K562 (cell line): ENCODE data around the gene HADHA. TPM values are rescaled to one million over a fixed set of nuclear protein-coding genes. Genes with fewer than 3 reads are reported as not detected.

Experiments used
- ATAC-seq: fragments of 200-7000 bp; cut with Tn5 transposase; 3 replicates; pipeline ENCODE4 v1.9.1; 2020; ENCODE audit warnings: moderate library complexity
- BruUV-seq: library from RNA; stranded (reverse); fragments of 400-500 nt; replicated peaks from 2 replicates; lab custom pipeline; 2021; lab: Mats Ljungman, UMichigan
- CTCF ChIA-PET: fragments of 300-600 bp; formaldehyde crosslinking; extraction: SDS; loops from one replicate; lab custom pipeline; 2021; ENCODE audit warnings: low intra/inter-chr PET ratio; lab: Yijun Ruan, JAX
- POLR2A ChIA-PET: fragments of 300-600, 350-650 bp; sonication (Branson Sonifier 250); formaldehyde crosslinking; extraction: SDS; loops from one replicate; lab custom pipeline; 2021; ENCODE audit warnings: antibody characterized with exemption, inconsistent platforms; lab: Yijun Ruan, JAX
- DNase-seq, 4 experiments: peaks; one replicate each; pipeline versions ENCODE4 v3.0.0 to v3.0.0-alpha.2; 2011 to 2018; ENCODE audit warnings: low spot score in 3 of 4, mixed read lengths in 3 of 4; ENCODE audit errors: extremely low read depth in 1 of 4
- FAIRE-seq: peaks from 2 replicates; lab custom pipeline; 2011; peaks lifted over from hg19 to GRCh38; lab: Jason Lieb, UNC
- H2AFZ ChIP-seq: 2 replicates; pipeline ENCODE4 v1.6.0; 2011; ENCODE audit warnings: low read depth, low read length, control low read depth, inconsistent platforms
- H3K27ac ChIP-seq: fragments of 200-600 bp; 3 replicates; pipeline ENCODE4 v1.8.0; 2011; ENCODE audit warnings: low read depth, mild to moderate bottlenecking, control low read depth, inconsistent platforms, low read length, moderate library complexity, mixed read lengths; ENCODE audit errors: extremely low read depth
- H3K27me3 ChIP-seq, 2 experiments: fragments of 300-600 bp in 1 of 2; 2 replicates in 1 of 2; 3 replicates in 1 of 2; pipeline versions ENCODE4 v1.6.0 to v1.8.0; 2011; ENCODE audit warnings: inconsistent platforms in 2 of 2, low read length in 2 of 2, mild to moderate bottlenecking in 1 of 2, mixed read lengths in 1 of 2, moderate library complexity in 1 of 2; ENCODE audit not compliant: control insufficient read depth in 2 of 2, insufficient read depth in 2 of 2
- H3K36me3 ChIP-seq: fragments of 300-600 bp; 3 replicates; pipeline ENCODE4 v1.8.0; 2011; ENCODE audit warnings: mild to moderate bottlenecking, low read length, inconsistent platforms; ENCODE audit not compliant: control insufficient read depth, insufficient read depth
- H3K4me1 ChIP-seq, 2 experiments: fragments of 200-600 bp in 1 of 2; replicated peaks in 1 of 2; 2 replicates in 1 of 2; 3 replicates in 1 of 2; pipeline versions ENCODE4 v1.5.1 to v1.8.0; 2011; ENCODE audit warnings: inconsistent platforms in 2 of 2, low read length in 2 of 2, mild to moderate bottlenecking in 1 of 2, mixed read lengths in 1 of 2, moderate library complexity in 1 of 2; ENCODE audit not compliant: control insufficient read depth in 2 of 2, insufficient read depth in 2 of 2
- H3K4me2 ChIP-seq: 2 replicates; pipeline ENCODE4 v1.6.1; 2011; ENCODE audit warnings: low read length, control low read depth, inconsistent platforms, mixed read lengths; ENCODE audit not compliant: insufficient read depth
- H3K4me3 ChIP-seq: fragments of 200-600 bp; sonication (generic), shearing (Covaris generic); 2 replicates; pipeline ENCODE4 v1.5.1; 2016; ENCODE audit warnings: control low read depth, inconsistent platforms
- H3K79me2 ChIP-seq: fragments of 200-600 bp; 3 replicates; pipeline ENCODE4 v1.8.0; 2011; ENCODE audit warnings: low read length, inconsistent platforms; ENCODE audit not compliant: control insufficient read depth, insufficient read depth
- H3K9ac ChIP-seq, 2 experiments: 2 replicates each; pipeline versions ENCODE4 v1.6.0 to v1.6.1; 2011; ENCODE audit warnings: low read depth in 2 of 2, low read length in 2 of 2, control low read depth in 1 of 2, inconsistent platforms in 1 of 2, mild to moderate bottlenecking in 1 of 2, mixed read lengths in 1 of 2; ENCODE audit not compliant: insufficient read depth in 1 of 2
- H3K9me1 ChIP-seq: one replicate; pipeline ENCODE4 v1.6.0; 2011; ENCODE audit warnings: inconsistent platforms, mild to moderate bottlenecking, low read length, moderate library complexity; ENCODE audit not compliant: control insufficient read depth, insufficient read depth
- H3K9me3 ChIP-seq: replicated peaks from 2 replicates; pipeline ENCODE4 v1.5.1; 2011; ENCODE audit warnings: low read depth, low read length, inconsistent platforms; ENCODE audit not compliant: control insufficient read depth, insufficient read depth
- H4K20me1 ChIP-seq: replicated peaks from 2 replicates; pipeline ENCODE4 v1.6.1; 2011; ENCODE audit warnings: low read length, inconsistent platforms, mixed read lengths; ENCODE audit not compliant: control insufficient read depth, insufficient read depth
- AFF1 ChIP-seq, 2 experiments: fragments of 450-650 bp; IDR thresholded peaks; 2 replicates each; pipeline ENCODE4 v1.6.1; 2018; ENCODE audit warnings: mild to moderate bottlenecking in 2 of 2, low read depth in 1 of 2; ENCODE audit not compliant: partially characterized antibody in 2 of 2
- CEBPG ChIP-seq, 3 experiments: fragments of 200-800 bp in 1 of 3; sonication (Bioruptor generic) in 1 of 3; sonication (generic) in 1 of 3; formaldehyde crosslinking in 1 of 3; IDR thresholded peaks in 2 of 3; conservative IDR thresholded peaks in 1 of 3; 2 replicates each; pipeline versions ENCODE4 v1.6.1 to v1.8.0; 2016 to 2022; ENCODE audit warnings: missing compliant biosample characterization in 2 of 3, missing genetic modification characterization in 2 of 3, mild to moderate bottlenecking in 1 of 3, missing genetic modification reagents in 1 of 3
- ELK3 ChIP-seq: fragments of 450-650 bp; formaldehyde crosslinking; IDR thresholded peaks from 2 replicates; pipeline ENCODE4 v1.4.0; 2020; ENCODE audit warnings: mild to moderate bottlenecking
- FUS ChIP-seq: fragments of 200-400 bp; formaldehyde crosslinking; optimal IDR thresholded peaks from 2 replicates; pipeline ENCODE3; 2017; ENCODE audit warnings: low read depth, low read length
- POLR2A ChIP-seq: fragments of 450-650 bp; conservative IDR thresholded peaks from 2 replicates; pipeline ENCODE4 v1.6.1; 2016
- ZNF12 ChIP-seq: sonication (generic); formaldehyde crosslinking; IDR thresholded peaks from 2 replicates; pipeline ENCODE4 v1.4.0; 2020; ENCODE audit warnings: mild to moderate bottlenecking, missing genetic modification reagents
- ZNF133 ChIP-seq: fragments of 250-450 bp; sonication (Bioruptor Pico); IDR thresholded peaks from 2 replicates; pipeline ENCODE4 v1.4.0; 2020; ENCODE audit warnings: mild to moderate bottlenecking
- ZNF436 ChIP-seq: fragments of 250-450, 450-650 bp; sonication (Bioruptor Pico); formaldehyde crosslinking; IDR thresholded peaks from 2 replicates; pipeline ENCODE4 v1.7.0; 2020; ENCODE audit warnings: mild to moderate bottlenecking
- ZNF507 ChIP-seq: conservative IDR thresholded peaks from 2 replicates; pipeline ENCODE4 v1.6.1; 2017; ENCODE audit warnings: missing genetic modification characterization, missing compliant biosample characterization
- ZNF780A ChIP-seq: fragments of 250-450 bp; sonication (Bioruptor Pico); IDR thresholded peaks from 2 replicates; pipeline ENCODE4 v1.5.0; 2021; ENCODE audit warnings: mild to moderate bottlenecking
- WGBS: fragments of 100-300 bp; shearing (Covaris generic); methylation state at CpG from one replicate; pipeline ENCODE4 v1.1.6; 2016; ENCODE audit warnings: low coverage, mixed read lengths; ENCODE audit not compliant: insufficient coverage; ENCODE audit errors: missing lambda C conversion rate; 5-methylcytosine and 5-hydroxymethylcytosine counted together
- in situ Hi-C: fragments of 300-500 bp; cut with MboI; formaldehyde crosslinking; loops from 4 replicates; pipeline ENCODE4 v1.15.0; 2018; ENCODE audit warnings: inconsistent platforms, mixed read lengths
- intact Hi-C: fragments of 100-400 bp; cut with micrococcal nuclease; formaldehyde crosslinking; loops from 2 replicates; pipeline ENCODE4 v1.14.2; 2022
- polyA plus RNA-seq, 8 experiments: library from polyadenylated mRNA; depleted of rRNA in 4 of 8; stranded (reverse) in 5 of 8; unstranded in 3 of 8; fragments of >200 nt; fragmentation: Nextera tagmentation in 2 of 8; fragmentation: Illumina TruSeq in 1 of 8; extraction: Ambion mirVana in 2 of 8; extraction: Trizol in 1 of 8; gene quantifications; 2 replicates each; pipeline versions ENCODE4 v1.2.1 to v1.2.3, GENCODE V29; 2011 to 2014; ENCODE audit warnings: inconsistent platforms in 1 of 8, missing spikeins in 1 of 8
- total RNA-seq, 7 experiments: library from RNA; depleted of rRNA in 6 of 7; stranded (reverse); fragments of >200 nt in 6 of 7; fragmentation: Illumina TruSeq in 2 of 7; extraction: Trizol in 2 of 7; gene quantifications; 2 replicates each; pipeline versions ENCODE4 v1.2.1 to v1.2.3, GENCODE V29; 2011 to 2021; ENCODE audit warnings: low replicate concordance in 1 of 7
- TF ChIP-seq, protein P1 (sequence below): sonication (generic); formaldehyde crosslinking; IDR thresholded peaks from 2 replicates; pipeline ENCODE4 v1.8.0; 2022; ENCODE audit warnings: missing genetic modification reagents, mild to moderate bottlenecking, borderline replicate concordance

Gene HADHA
- total and polyA plus RNA-seq, 9 of the 15 experiments (the other 6 are each of a cell fraction or from before 2014, with no cell fraction given): 145 to 326 (median 202) TPM

DNA sequence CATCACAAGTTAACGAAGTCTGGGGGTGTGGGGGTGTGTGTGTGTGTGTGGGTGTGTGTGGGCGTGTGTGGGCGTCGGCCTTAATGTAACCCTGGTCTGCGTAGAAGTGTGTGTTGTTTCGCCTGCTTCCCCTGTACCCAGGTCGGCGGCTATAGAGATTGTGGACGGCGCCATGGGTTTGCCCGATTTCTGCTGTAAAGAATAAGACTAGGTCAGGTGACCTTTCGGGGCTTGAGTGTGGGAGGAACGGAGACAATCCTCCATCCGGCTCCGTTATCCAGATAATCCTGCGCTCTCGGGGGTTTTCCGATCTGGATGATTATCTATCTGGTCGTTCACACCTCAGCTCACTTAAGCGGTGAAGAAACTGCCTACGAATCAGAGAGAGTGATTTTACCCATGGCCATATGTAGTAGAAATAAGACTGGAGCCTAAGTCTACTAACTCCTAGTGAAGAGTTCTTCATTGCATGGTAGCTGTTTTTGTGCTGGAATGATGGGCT, 850 bp upstream of the HADHA start (continued):
- TF ChIP-seq AFF1 (IDR thresholded peaks at IDR 0.05; ENCODE audit: low read depth in 1 of 2, partially characterized antibody in 2 of 2): no peak
- TF ChIP-seq ZNF12: peak; percentile 53; the same call in 1 of the 2 replicates
- no peak for TF ChIP-seq FUS

DNA sequence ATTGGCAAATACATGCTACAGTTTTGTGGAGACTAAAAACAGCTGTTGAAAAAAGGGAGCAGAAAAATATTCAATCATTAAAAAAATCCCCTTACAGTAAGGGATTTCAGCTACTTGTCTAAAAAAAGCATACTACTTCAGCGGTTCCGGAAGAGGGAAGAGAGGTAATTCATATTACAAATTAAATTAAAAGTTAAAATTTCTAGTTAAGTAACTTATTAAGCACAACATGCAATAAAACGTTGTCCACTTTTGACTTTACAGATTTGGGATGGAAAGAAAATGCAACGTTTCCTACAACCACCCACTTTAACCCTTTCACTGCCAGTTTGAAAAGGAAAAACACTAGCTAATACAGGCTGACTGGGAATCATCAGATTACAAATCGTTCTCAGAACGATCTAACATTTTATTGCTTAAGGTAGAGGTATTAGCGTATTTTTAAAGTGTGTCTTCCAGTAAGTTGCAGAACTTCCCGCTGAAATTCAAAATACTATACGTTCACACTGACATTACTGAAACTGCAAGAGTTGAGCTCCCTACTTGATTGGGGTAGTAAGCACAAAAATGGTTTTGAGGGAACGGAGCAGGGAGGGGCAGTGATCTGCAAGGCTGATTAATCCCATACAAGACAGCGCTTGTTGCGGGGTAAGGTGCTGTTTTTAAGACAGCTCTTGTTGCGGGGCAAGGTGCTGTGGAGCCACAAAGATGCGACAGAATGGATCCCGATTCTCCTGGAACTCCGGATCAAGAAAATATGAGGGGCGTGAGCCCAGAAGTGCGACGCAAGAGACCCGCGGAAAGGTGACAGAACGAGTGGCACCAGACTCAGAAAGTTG, 743 bp downstream of the HADHA start:
- no peaks in the 10 kb centered on the region for H3K9me1 ChIP-seq
- peak in 2 of 4 experiments; percentile 23 to 63 for DNase-seq
- peak overlapping the region; percentile 90 for H2AFZ ChIP-seq
- peaks cover 19% of the 10 kb centered on the region for H3K36me3 ChIP-seq
- H3K79me2 ChIP-seq: peaks cover 100% of the 10 kb centered on the region
- peak overlapping the region; percentile 87 for H3K4me2 ChIP-seq
- WGBS: under 1% methylated on average over 22 of the region's 22 CpGs
- peaks cover 9 to 16% of the 10 kb centered on the region in 2 experiments; a peak in 3 of 5 replicates for H3K4me1 ChIP-seq
- in situ Hi-C loops (loop anchor here (5.0 kb wide), 1 partner anchor 224 kb away; no protein-coding TSS in a partner anchor), intact Hi-C loops (loop anchor here (2.0 to 5.0 kb wide), 2 partner anchors 87 to 104 kb away; partner anchors contain the start of genes ADGRF3 and SELENOI)
- peak overlapping the region; percentile 84 to 99 for H3K9ac ChIP-seq
- no peaks in the 10 kb centered on the region; the same call in 1 of the 2 replicates for H4K20me1 ChIP-seq
- ChIA-PET CTCF (no interaction called here), POLR2A (interaction anchor here (0.6 to 6.0 kb wide), 21 partner anchors 8 to 547 kb away, joined by 3 to 74 read pairs (median 4); no protein-coding TSS in a partner anchor)
- H3K4me3 ChIP-seq: peak overlapping the region; percentile 82
- H3K27me3 ChIP-seq: no peaks in the 10 kb centered on the region
- BruUV-seq: no TSS peak
- peak overlapping the region; percentile 95 for H3K27ac ChIP-seq
- ATAC-seq: peak; percentile 18
- FAIRE-seq: peak; percentile 69
- H3K9me3 ChIP-seq: no peaks in the 10 kb centered on the region
- TF ChIP-seq ZNF507 (tag): no peak
- TF ChIP-seq ZNF133 (CRISPR knock-in tag): no peak
- TF ChIP-seq ZNF780A (CRISPR knock-in tag): no peak
- TF ChIP-seq, protein P1, sequence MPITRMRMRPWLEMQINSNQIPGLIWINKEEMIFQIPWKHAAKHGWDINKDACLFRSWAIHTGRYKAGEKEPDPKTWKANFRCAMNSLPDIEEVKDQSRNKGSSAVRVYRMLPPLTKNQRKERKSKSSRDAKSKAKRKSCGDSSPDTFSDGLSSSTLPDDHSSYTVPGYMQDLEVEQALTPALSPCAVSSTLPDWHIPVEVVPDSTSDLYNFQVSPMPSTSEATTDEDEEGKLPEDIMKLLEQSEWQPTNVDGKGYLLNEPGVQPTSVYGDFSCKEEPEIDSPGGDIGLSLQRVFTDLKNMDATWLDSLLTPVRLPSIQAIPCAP (CRISPR knock-in tag): no peak
- TF ChIP-seq ZNF436: no peak
- TF ChIP-seq POLR2A: no peak
- no peak for TF ChIP-seq ELK3 (CRISPR knock-in tag)
- no peak for TF ChIP-seq CEBPG (CRISPR knock-in tag; IDR thresholded peaks at IDR 0.05)
- peak in 1 of 2 experiments; percentile 38; a peak in 1 of 4 replicates for TF ChIP-seq CEBPG (tag; conservative IDR thresholded peaks at IDR 0.05 in 1 of 2, IDR thresholded peaks at IDR 0.05 in 1 of 2)
